Calu3 (cell line): ENCODE data around the gene RAB20. TPM values are rescaled to one million over a fixed set of nuclear protein-coding genes. Genes with fewer than 3 reads are reported as not detected.

Experiments used
- BruUV-seq: library from RNA; stranded (reverse); fragments of 400-500 nt; replicated peaks from 2 replicates; lab custom pipeline; 2021; lab: Mats Ljungman, UMichigan
- CTCF ChIA-PET: fragments of 300-600 bp; sonication (Branson Sonifier 250); formaldehyde crosslinking; loops from one replicate; lab custom pipeline; 2022; ENCODE audit warnings: antibody characterized with exemption; lab: Charles Lee
- DNase-seq: peaks from one replicate; pipeline ENCODE4 v3.0.0; 2022
- H3K27ac Mint-ChIP-seq: one replicate; pipeline ENCODE4 v1.8.0; 2022; ENCODE audit warnings: mixed read lengths; ENCODE audit not compliant: unreplicated experiment
- H3K27me3 Mint-ChIP-seq: one replicate; pipeline ENCODE4 v1.8.0; 2022; ENCODE audit warnings: mixed read lengths; ENCODE audit not compliant: unreplicated experiment
- H3K36me3 Mint-ChIP-seq: one replicate; pipeline ENCODE4 v1.8.0; 2022; ENCODE audit warnings: mild to moderate bottlenecking, moderate library complexity, mixed read lengths; ENCODE audit not compliant: insufficient read depth, unreplicated experiment
- H3K4me1 Mint-ChIP-seq: one replicate; pipeline ENCODE4 v1.8.0; 2022; ENCODE audit warnings: mild to moderate bottlenecking, low read depth, mixed read lengths; ENCODE audit not compliant: unreplicated experiment
- H3K4me3 Mint-ChIP-seq: one replicate; pipeline ENCODE4 v1.8.0; 2022; ENCODE audit warnings: mild to moderate bottlenecking, low read depth, moderate library complexity, mixed read lengths; ENCODE audit not compliant: unreplicated experiment
- H3K9me3 Mint-ChIP-seq: one replicate; pipeline ENCODE4 v1.8.0; 2022; ENCODE audit warnings: low read depth, mixed read lengths; ENCODE audit not compliant: unreplicated experiment
- intact Hi-C: fragments of 100-400 bp; cut with micrococcal nuclease; formaldehyde crosslinking; loops from one replicate; pipeline ENCODE4 v1.10.0; 2022; ENCODE audit not compliant: unreplicated experiment
- total RNA-seq: library from RNA; stranded (reverse); gene quantifications from 2 replicates; pipeline ENCODE4 v1.2.3, GENCODE V29; 2022
- TF ChIP-seq, protein P1 (sequence below): fragments of 200-600 bp; IDR thresholded peaks from one replicate; pipeline ENCODE4 v1.8.0; 2022; ENCODE audit warnings: antibody characterized with exemption; ENCODE audit not compliant: unreplicated experiment

The RAB20 gene
- total RNA-seq, 1 experiment from 2014 or later: 9.7 TPM

DNA sequence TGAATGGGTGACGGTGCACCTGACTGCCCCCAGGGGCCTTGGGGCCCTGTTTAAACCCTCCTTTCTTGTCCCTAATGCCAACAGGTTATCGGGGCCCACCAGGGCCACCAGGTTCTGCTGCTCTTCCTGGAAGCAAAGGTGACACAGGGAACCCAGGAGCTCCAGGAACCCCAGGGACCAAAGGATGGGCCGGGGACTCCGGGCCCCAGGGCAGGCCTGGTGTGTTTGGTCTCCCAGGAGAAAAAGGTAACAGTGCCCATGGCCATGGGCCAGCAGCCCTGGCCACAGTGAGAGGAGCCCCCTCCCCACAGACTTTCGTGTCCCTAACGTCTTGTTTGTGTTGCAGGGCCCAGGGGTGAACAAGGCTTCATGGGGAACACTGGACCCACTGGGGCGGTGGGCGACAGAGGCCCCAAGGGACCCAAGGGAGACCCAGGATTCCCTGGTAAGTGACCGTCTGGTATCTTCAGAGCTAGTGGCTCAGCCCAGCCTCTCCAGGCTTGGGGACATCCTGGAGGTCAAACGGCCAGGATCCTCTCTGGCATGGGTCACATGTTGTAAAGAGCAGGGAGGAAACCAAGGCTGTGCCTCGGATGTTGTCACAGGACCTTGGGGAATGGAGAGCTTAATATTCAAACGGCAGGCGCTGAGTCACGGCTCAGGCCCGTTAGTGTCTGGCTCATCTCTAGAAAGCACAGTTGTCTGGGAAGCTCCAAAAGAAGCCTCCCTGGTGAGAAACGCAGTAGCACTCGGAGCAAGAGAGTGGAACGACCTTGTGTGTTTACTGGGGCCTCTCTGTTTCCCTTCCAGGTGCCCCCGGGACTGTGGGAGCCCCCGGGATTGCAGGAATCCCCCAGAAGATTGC is 58.3 kb downstream of the RAB20 start:
- no peaks in the 10 kb centered on the region for H3K4me1 Mint-ChIP-seq
- H3K4me3 Mint-ChIP-seq: no peak overlapping the region
- no TSS peak for BruUV-seq
- CTCF ChIA-PET: no interaction called here
- no peaks in the 10 kb centered on the region for H3K36me3 Mint-ChIP-seq
- no peak for DNase-seq
- H3K27ac Mint-ChIP-seq: no peak overlapping the region
- no peaks in the 10 kb centered on the region for H3K9me3 Mint-ChIP-seq
- no peaks in the 10 kb centered on the region for H3K27me3 Mint-ChIP-seq
- TF ChIP-seq, protein P1, sequence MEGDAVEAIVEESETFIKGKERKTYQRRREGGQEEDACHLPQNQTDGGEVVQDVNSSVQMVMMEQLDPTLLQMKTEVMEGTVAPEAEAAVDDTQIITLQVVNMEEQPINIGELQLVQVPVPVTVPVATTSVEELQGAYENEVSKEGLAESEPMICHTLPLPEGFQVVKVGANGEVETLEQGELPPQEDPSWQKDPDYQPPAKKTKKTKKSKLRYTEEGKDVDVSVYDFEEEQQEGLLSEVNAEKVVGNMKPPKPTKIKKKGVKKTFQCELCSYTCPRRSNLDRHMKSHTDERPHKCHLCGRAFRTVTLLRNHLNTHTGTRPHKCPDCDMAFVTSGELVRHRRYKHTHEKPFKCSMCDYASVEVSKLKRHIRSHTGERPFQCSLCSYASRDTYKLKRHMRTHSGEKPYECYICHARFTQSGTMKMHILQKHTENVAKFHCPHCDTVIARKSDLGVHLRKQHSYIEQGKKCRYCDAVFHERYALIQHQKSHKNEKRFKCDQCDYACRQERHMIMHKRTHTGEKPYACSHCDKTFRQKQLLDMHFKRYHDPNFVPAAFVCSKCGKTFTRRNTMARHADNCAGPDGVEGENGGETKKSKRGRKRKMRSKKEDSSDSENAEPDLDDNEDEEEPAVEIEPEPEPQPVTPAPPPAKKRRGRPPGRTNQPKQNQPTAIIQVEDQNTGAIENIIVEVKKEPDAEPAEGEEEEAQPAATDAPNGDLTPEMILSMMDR: no peak
- intact Hi-C loops: loop anchor here (10.0 kb wide), 1 partner anchor 52 kb away; no protein-coding TSS in a partner anchor

DNA sequence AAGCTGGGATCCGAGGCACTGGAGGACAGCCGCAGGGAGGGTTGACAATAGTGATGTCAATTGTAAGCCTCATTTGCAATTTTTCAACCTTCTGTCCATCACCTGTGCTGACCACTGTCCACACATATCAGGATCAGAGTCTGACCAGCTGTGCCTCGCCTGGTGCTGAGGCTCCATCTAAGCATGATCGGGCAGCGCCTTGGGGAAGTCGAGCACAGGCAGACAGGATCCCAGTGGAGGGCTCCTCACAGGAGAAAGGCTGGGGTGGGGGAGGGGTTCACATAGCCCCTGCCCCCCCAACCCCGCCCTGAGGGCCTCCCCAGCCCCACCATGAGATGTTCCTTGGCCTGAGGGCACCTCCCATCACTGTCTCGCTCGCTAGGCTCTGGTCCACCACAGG is 60.3 kb downstream of the RAB20 start:
- intact Hi-C loops: loop anchor here (10.0 kb wide), 1 partner anchor 54 kb away; no protein-coding TSS in a partner anchor

DNA sequence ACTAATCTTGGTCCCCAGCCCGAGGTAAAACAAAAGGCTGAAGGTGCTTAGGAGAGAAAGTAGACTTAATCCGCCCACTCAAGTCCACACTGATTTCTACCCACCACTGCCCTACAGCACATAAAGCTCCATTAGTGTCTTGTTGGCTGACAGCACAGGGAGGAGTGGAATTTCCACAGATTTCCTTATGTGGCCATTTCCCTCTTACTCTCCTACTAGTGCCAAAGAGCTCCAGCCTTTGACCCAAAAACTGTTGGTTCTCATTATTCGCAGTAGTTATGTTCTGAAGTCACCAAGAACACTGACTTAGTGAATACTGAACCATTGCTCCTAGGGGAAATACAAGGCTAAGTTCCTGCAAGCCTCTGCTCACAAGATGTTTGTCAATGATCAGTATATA is 61.2 kb downstream of the RAB20 start:
- intact Hi-C loops: loop anchor here (10.0 kb wide), 1 partner anchor 54 kb away; no protein-coding TSS in a partner anchor
- Mint-ChIP-seq H3K36me3 (no peaks in the 10 kb centered on the region), H3K27me3 (no peaks in the 10 kb centered on the region), H3K4me3 (no peak overlapping the region), H3K9me3 (no peaks in the 10 kb centered on the region), H3K4me1 (no peaks in the 10 kb centered on the region), H3K27ac (no peak overlapping the region)
- DNase-seq: no peak
- BruUV-seq: no TSS peak
- TF ChIP-seq, protein P1: no peak
- CTCF ChIA-PET: no interaction called here

More for the DNA sequence above, 60.3 kb downstream of the RAB20 start:
- Mint-ChIP-seq H3K4me1 (no peaks in the 10 kb centered on the region), H3K27ac (no peak overlapping the region), H3K36me3 (no peaks in the 10 kb centered on the region), H3K9me3 (no peaks in the 10 kb centered on the region), H3K27me3 (no peaks in the 10 kb centered on the region), H3K4me3 (no peak overlapping the region)
- BruUV-seq: no TSS peak
- no peak for DNase-seq
- TF ChIP-seq, protein P1: no peak
- CTCF ChIA-PET: no interaction called here

DNA sequence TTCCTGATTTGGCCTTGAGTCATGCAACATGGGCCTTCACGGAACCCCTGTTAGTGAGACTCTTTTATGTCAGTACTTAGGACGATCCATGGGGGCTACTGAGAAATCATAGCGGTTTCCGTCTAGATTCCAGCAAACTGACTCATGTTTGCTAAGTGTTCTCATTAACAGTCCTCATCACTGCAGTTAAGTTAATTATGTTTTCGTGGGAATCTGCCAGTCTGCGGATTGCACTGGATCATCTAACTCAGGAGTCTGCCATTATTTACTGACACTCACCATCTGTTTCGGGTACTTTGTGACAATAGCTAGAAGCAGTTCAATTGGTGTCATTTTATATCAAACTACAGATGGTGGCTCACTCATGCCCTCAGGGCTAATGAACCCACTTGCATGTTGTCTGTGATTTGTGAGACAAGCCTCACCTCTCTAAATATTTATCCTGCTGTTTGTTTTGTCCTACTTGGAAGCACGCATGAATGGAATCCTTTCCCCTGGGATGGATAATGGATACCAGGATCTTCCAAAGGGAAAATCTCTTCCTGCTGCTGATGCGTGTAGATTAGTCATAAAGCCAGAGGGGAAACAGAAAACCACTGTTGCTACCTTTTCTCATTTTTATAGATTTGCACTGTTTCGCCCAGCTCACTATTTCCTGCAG is 61.8 kb downstream of the RAB20 start:
- Mint-ChIP-seq H3K9me3 (no peaks in the 10 kb centered on the region), H3K27ac (no peak overlapping the region), H3K27me3 (no peaks in the 10 kb centered on the region), H3K36me3 (no peaks in the 10 kb centered on the region), H3K4me1 (no peaks in the 10 kb centered on the region), H3K4me3 (no peak overlapping the region)
- intact Hi-C loops: loop anchor here (10.0 kb wide), 1 partner anchor 55 kb away; no protein-coding TSS in a partner anchor
- CTCF ChIA-PET: no interaction called here
- TF ChIP-seq, protein P1: no peak
- DNase-seq: no peak
- BruUV-seq: no TSS peak
